HEK293 (cell line): ENCODE data around the gene ZBTB22.

Experiments
- CTCF ChIA-PET: fragments of 350-600 bp; formaldehyde crosslinking; extraction: SDS; loops from one replicate; lab custom pipeline; 2021; ENCODE audit warnings: antibody characterized with exemption; lab: Yijun Ruan, JAX
- POLR2A ChIA-PET: fragments of 300-600 bp; formaldehyde crosslinking; extraction: SDS; loops from one replicate; lab custom pipeline; 2020; ENCODE audit warnings: antibody characterized with exemption, inconsistent platforms; lab: Yijun Ruan, JAX
- H3K27ac ChIP-seq: fragments of 200-500 bp; sonication (Bioruptor generic); 2 replicates; pipeline ENCODE4 v1.5.1; 2014; ENCODE audit warnings: low read depth, low read length, control low read depth, inconsistent platforms; ENCODE audit errors: extremely low read depth
- H3K36me3 ChIP-seq, 2 experiments: fragments of 200-500 bp in 1 of 2; sonication (Bioruptor generic) in 1 of 2; 1 replicate in 1 of 2; 2 replicates in 1 of 2; pipeline ENCODE4 v1.5.1; 2014 to 2017; ENCODE audit warnings: inconsistent platforms in 2 of 2, low read length in 2 of 2; ENCODE audit not compliant: control insufficient read depth in 2 of 2, insufficient read depth in 1 of 2
- H3K4me1 ChIP-seq: fragments of 200-500 bp; sonication (Bioruptor generic); 2 replicates; pipeline ENCODE4 v1.5.1; 2014; ENCODE audit warnings: mild to moderate bottlenecking, low read length, inconsistent platforms; ENCODE audit not compliant: control insufficient read depth, insufficient read depth
- H3K4me3 ChIP-seq: 2 replicates; pipeline ENCODE4 v1.5.1; 2011; ENCODE audit warnings: low read depth, mild to moderate bottlenecking, control low read depth, low read length, moderate library complexity
- H3K9me3 ChIP-seq: fragments of 200-500 bp; sonication (Bioruptor generic); 2 replicates; pipeline ENCODE4 v1.5.1; 2014; ENCODE audit warnings: low read depth, low read length, inconsistent platforms; ENCODE audit not compliant: control insufficient read depth, insufficient read depth
- MYNN ChIP-seq: fragments of 450-650 bp; formaldehyde crosslinking; IDR thresholded peaks from 2 replicates; pipeline ENCODE4 v1.5.1; 2016; ENCODE audit warnings: missing biosample characterization, missing genetic modification characterization, borderline replicate concordance
- SCRT1 ChIP-seq: fragments of 450-650 bp; formaldehyde crosslinking; IDR thresholded peaks from 2 replicates; pipeline ENCODE4 v1.5.1; 2016; ENCODE audit warnings: missing biosample characterization, missing genetic modification characterization, borderline replicate concordance
- ZBTB20 ChIP-seq: fragments of 450-650 bp; formaldehyde crosslinking; IDR thresholded peaks from 2 replicates; pipeline ENCODE4 v1.5.1; 2016; ENCODE audit warnings: missing biosample characterization, missing genetic modification characterization
- ZBTB7A ChIP-seq: fragments of 450-650 bp; formaldehyde crosslinking; IDR thresholded peaks from 2 replicates; pipeline ENCODE4 v1.5.1; 2016; ENCODE audit warnings: low read depth, missing biosample characterization, missing genetic modification characterization
- ZEB2 ChIP-seq: fragments of 450-650 bp; formaldehyde crosslinking; IDR thresholded peaks from 2 replicates; pipeline ENCODE4 v1.5.1; 2016; ENCODE audit warnings: missing biosample characterization, missing genetic modification characterization
- ZNF19 ChIP-seq: fragments of 450-650 bp; formaldehyde crosslinking; IDR thresholded peaks from 2 replicates; pipeline ENCODE4; 2016; ENCODE audit warnings: missing biosample characterization, missing genetic modification characterization, low read depth
- ZNF223 ChIP-seq: fragments of 450-650 bp; formaldehyde crosslinking; IDR thresholded peaks from 2 replicates; pipeline ENCODE4 v1.5.1; 2016; ENCODE audit warnings: missing biosample characterization, missing genetic modification characterization
- ZNF239 ChIP-seq: fragments of 450-650 bp; formaldehyde crosslinking; IDR thresholded peaks from 2 replicates; pipeline ENCODE4 v1.5.1; 2016; ENCODE audit warnings: missing biosample characterization, missing genetic modification characterization
- ZNF311 ChIP-seq: fragments of 450-650 bp; formaldehyde crosslinking; IDR thresholded peaks from 2 replicates; pipeline ENCODE4 v1.5.1; 2017; ENCODE audit warnings: missing biosample characterization, missing genetic modification characterization, borderline replicate concordance
- ZNF501 ChIP-seq: fragments of 450-650 bp; formaldehyde crosslinking; IDR thresholded peaks from 2 replicates; pipeline ENCODE4 v1.5.1; 2016; ENCODE audit warnings: missing biosample characterization, missing genetic modification characterization
- ZNF555 ChIP-seq: fragments of 450-650 bp; formaldehyde crosslinking; conservative IDR thresholded peaks from 2 replicates; pipeline ENCODE4 v1.5.1; 2017; ENCODE audit warnings: missing biosample characterization, mild to moderate bottlenecking, missing genetic modification characterization, inconsistent platforms
- ZNF558 ChIP-seq: fragments of 450-650 bp; formaldehyde crosslinking; IDR thresholded peaks from 2 replicates; pipeline ENCODE4 v1.5.1; 2016; ENCODE audit warnings: missing biosample characterization, missing genetic modification characterization
- ZNF600 ChIP-seq: fragments of 450-650 bp; formaldehyde crosslinking; IDR thresholded peaks from 2 replicates; pipeline ENCODE4 v1.5.1; 2016; ENCODE audit warnings: missing biosample characterization, missing genetic modification characterization
- ZNF621 ChIP-seq: fragments of 450-650 bp; formaldehyde crosslinking; IDR thresholded peaks from 2 replicates; pipeline ENCODE4 v1.5.1; 2017; ENCODE audit warnings: missing biosample characterization, missing genetic modification characterization
- ZNF623 ChIP-seq: fragments of 450-650 bp; formaldehyde crosslinking; IDR thresholded peaks from 2 replicates; pipeline ENCODE4 v1.5.1; 2016; ENCODE audit warnings: missing biosample characterization, missing genetic modification characterization
- ZNF624 ChIP-seq: fragments of 450-650 bp; formaldehyde crosslinking; IDR thresholded peaks from 2 replicates; pipeline ENCODE4 v1.5.1; 2017; ENCODE audit warnings: missing biosample characterization, missing genetic modification characterization
- TF ChIP-seq, protein P1 (sequence below): fragments of 450-650 bp; formaldehyde crosslinking; IDR thresholded peaks from 2 replicates; pipeline ENCODE4 v1.5.1; 2016; ENCODE audit warnings: missing biosample characterization, missing genetic modification characterization
- TF ChIP-seq, protein P2 (sequence below): fragments of 450-650 bp; formaldehyde crosslinking; IDR thresholded peaks from 2 replicates; pipeline ENCODE4 v1.5.1; 2016; ENCODE audit warnings: missing biosample characterization, missing genetic modification characterization
- TF ChIP-seq, protein P3 (sequence below): fragments of 450-650 bp; formaldehyde crosslinking; IDR thresholded peaks from 2 replicates; pipeline ENCODE4 v1.5.1; 2016; ENCODE audit warnings: missing biosample characterization, missing genetic modification characterization, low read depth
- TF ChIP-seq, protein P4 (sequence below): fragments of 450-650 bp; formaldehyde crosslinking; IDR thresholded peaks from 2 replicates; pipeline ENCODE4 v1.5.1; 2016; ENCODE audit warnings: missing biosample characterization, missing genetic modification characterization
- TF ChIP-seq, protein P5 (sequence below): fragments of 450-650 bp; formaldehyde crosslinking; IDR thresholded peaks from 2 replicates; pipeline ENCODE4 v1.5.1; 2016; ENCODE audit warnings: missing biosample characterization, missing genetic modification characterization, borderline replicate concordance

Gene ZBTB22

DNA sequence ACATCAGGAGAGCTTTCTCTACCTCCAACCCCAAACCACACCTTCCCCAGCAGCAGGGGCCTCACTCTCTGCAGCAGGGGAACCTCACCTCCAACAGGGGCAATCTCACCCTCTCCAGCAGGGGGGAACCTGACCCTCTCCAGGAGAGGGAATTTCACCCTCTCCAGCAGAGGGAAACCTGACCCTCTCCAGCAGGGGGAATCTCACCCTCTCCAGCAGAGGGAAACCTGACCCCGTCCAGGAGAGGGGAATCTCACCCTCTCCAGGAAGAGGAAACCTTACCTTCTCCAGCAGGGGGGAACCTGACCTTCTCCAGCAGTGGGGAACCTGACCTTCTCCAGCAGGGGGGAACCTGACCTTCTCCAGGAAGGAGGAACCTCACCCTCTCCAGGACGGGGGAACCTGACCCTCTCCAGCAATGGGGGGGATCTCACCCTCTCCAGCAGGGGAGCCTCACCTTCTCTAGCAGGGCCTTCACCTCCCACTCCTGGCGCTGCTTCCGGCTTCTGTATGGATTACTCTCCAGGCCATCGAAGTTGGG, 37.5 kb downstream of the ZBTB22 start (continued):
- TF ChIP-seq, protein P1, sequence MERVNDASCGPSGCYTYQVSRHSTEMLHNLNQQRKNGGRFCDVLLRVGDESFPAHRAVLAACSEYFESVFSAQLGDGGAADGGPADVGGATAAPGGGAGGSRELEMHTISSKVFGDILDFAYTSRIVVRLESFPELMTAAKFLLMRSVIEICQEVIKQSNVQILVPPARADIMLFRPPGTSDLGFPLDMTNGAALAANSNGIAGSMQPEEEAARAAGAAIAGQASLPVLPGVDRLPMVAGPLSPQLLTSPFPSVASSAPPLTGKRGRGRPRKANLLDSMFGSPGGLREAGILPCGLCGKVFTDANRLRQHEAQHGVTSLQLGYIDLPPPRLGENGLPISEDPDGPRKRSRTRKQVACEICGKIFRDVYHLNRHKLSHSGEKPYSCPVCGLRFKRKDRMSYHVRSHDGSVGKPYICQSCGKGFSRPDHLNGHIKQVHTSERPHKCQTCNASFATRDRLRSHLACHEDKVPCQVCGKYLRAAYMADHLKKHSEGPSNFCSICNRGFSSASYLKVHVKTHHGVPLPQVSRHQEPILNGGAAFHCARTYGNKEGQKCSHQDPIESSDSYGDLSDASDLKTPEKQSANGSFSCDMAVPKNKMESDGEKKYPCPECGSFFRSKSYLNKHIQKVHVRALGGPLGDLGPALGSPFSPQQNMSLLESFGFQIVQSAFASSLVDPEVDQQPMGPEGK (tag by site-specific recombination), result peak; percentile 57
- TF ChIP-seq ZNF501 (tag by site-specific recombination), result no peak
- TF ChIP-seq ZNF600, result no peak

DNA sequence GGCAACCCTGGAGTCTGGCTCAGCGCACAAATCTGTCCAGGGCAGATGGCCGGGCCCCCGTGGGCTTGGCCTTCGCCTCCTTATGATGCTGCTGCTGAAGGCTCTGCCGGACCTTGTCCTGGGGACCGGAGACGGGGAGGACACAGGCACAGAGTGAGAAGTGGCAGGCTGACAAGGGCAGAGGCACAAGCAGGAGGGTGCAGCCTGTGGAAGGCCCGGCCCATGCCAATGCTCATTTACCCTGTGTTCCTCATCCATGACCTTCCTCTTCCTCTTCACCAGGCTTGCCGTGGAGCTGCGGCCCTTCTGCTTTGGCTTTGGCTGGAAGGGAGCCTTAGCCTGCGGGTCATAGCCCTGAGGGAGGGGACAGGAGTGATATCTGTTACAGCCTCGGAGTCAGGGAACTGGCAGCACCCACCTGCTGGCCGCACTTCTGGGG, 38.3 kb downstream of the ZBTB22 start:
- ChIA-PET POLR2A (interaction anchor here (0.6 to 6.5 kb wide), 4 partner anchors 11 to 308 kb away, joined by 3 to 92 read pairs (median 6); partner anchors contain the start of genes PFDN6 and WDR46), CTCF (interaction anchor here (0.6 to 2.7 kb wide), 20 partner anchors 9 to 276 kb away, joined by 3 to 13 read pairs (median 4); partner anchors contain the start of genes HSD17B8, RGL2 and WDR46)
- Histone ChIP-seq H3K27ac (no peak overlapping the region; the same call in 1 of the 2 replicates), H3K4me1 (peaks cover 21% of the 10 kb centered on the region), H3K36me3 (peaks cover 26 to 80% of the 10 kb centered on the region in 2 experiments), H3K9me3 (no peaks in the 10 kb centered on the region), H3K4me3 (no peak overlapping the region)
- TF ChIP-seq ZNF623 (tag by site-specific recombination) (no peak), ZBTB20 (tag by site-specific recombination) (no peak), ZNF558 (no peak)
- TF ChIP-seq, protein P2, sequence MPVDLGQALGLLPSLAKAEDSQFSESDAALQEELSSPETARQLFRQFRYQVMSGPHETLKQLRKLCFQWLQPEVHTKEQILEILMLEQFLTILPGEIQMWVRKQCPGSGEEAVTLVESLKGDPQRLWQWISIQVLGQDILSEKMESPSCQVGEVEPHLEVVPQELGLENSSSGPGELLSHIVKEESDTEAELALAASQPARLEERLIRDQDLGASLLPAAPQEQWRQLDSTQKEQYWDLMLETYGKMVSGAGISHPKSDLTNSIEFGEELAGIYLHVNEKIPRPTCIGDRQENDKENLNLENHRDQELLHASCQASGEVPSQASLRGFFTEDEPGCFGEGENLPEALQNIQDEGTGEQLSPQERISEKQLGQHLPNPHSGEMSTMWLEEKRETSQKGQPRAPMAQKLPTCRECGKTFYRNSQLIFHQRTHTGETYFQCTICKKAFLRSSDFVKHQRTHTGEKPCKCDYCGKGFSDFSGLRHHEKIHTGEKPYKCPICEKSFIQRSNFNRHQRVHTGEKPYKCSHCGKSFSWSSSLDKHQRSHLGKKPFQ (tag by site-specific recombination), result no peak
- TF ChIP-seq, protein P3, sequence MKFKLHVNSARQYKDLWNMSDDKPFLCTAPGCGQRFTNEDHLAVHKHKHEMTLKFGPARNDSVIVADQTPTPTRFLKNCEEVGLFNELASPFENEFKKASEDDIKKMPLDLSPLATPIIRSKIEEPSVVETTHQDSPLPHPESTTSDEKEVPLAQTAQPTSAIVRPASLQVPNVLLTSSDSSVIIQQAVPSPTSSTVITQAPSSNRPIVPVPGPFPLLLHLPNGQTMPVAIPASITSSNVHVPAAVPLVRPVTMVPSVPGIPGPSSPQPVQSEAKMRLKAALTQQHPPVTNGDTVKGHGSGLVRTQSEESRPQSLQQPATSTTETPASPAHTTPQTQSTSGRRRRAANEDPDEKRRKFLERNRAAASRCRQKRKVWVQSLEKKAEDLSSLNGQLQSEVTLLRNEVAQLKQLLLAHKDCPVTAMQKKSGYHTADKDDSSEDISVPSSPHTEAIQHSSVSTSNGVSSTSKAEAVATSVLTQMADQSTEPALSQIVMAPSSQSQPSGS (tag by site-specific recombination), result no peak

DNA sequence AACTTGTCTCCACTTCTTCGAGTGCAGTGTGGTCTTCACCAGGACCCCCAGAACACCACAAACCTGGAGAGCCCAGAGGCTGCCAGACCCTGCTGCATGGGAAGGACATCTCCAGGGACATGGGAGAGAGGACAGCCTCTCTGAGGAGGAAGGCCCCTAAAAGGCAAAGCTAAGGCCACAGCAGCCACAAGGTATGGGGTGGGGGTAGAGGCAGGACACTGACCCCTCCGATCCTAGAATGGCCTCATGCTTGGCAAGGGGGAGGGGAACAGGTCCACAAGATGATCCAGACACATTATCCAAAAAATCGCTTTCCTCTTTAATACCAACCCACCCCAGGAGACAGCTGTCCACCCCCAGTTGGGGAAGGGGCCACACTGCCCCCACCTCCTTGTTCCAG, 38.7 kb downstream of the ZBTB22 start:
- no peak overlapping the region for H3K4me3 ChIP-seq
- H3K27ac ChIP-seq, result no peak overlapping the region
- H3K9me3 ChIP-seq, result no peaks in the 10 kb centered on the region
- peaks cover 26% of the 10 kb centered on the region for H3K4me1 ChIP-seq
- CTCF ChIA-PET, result interaction anchor here (0.6 to 2.7 kb wide), 13 partner anchors 10 to 263 kb away, joined by 3 to 13 read pairs (median 5); partner anchors contain the start of genes HSD17B8, PFDN6, RGL2 and WDR46
- H3K36me3 ChIP-seq, result peaks cover 26 to 83% of the 10 kb centered on the region in 2 experiments
- POLR2A ChIA-PET, result interaction anchor here (0.6 to 6.5 kb wide), 6 partner anchors 11 to 307 kb away, joined by 6 to 92 read pairs (median 22); partner anchors contain the start of genes PFDN6, RGL2, WDR46 and ZBTB22
- TF ChIP-seq, protein P4, sequence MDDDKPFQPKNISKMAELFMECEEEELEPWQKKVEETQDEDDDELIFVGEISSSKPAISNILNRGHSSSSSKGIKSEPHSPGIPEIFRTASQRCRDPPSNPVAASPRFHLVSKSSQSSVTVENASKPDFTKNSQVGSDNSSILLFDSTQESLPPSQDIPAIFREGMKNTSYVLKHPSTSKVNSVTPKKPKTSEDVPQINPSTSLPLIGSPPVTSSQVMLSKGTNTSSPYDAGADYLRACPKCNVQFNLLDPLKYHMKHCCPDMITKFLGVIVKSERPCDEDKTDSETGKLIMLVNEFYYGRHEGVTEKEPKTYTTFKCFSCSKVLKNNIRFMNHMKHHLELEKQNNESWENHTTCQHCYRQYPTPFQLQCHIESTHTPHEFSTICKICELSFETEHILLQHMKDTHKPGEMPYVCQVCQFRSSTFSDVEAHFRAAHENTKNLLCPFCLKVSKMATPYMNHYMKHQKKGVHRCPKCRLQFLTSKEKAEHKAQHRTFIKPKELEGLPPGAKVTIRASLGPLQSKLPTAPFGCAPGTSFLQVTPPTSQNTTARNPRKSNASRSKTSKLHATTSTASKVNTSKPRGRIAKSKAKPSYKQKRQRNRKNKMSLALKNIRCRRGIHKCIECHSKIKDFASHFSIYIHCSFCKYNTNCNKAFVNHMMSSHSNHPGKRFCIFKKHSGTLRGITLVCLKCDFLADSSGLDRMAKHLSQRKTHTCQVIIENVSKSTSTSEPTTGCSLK, result no peak
- TF ChIP-seq SCRT1 (tag by site-specific recombination) (no peak), ZBTB7A (no peak), ZNF19 (tag by site-specific recombination) (no peak), ZEB2 (tag by site-specific recombination) (no peak), ZNF621 (tag by site-specific recombination) (no peak), ZNF239 (tag by site-specific recombination) (no peak), ZNF555 (tag by site-specific recombination) (no peak), ZNF624 (tag by site-specific recombination) (no peak), ZNF223 (tag by site-specific recombination) (no peak), MYNN (tag by site-specific recombination) (no peak), ZNF311 (tag by site-specific recombination) (no peak)
- TF ChIP-seq, protein P5, sequence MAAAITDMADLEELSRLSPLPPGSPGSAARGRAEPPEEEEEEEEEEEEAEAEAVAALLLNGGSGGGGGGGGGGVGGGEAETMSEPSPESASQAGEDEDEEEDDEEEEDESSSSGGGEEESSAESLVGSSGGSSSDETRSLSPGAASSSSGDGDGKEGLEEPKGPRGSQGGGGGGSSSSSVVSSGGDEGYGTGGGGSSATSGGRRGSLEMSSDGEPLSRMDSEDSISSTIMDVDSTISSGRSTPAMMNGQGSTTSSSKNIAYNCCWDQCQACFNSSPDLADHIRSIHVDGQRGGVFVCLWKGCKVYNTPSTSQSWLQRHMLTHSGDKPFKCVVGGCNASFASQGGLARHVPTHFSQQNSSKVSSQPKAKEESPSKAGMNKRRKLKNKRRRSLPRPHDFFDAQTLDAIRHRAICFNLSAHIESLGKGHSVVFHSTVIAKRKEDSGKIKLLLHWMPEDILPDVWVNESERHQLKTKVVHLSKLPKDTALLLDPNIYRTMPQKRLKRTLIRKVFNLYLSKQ, result no peak
